CD4-positive, alpha-beta T cell treated with Interleukin-17A for 1 hour (primary cell): ENCODE results near the gene RETREG1.
"Not testable (repeated sequence)": the region's sequence is repeated elsewhere in the genome, so short reads cannot be mapped to it uniquely, and the experiment has no call there.

Experiments
- DNase-seq: peaks from one replicate; pipeline ENCODE4 v3.0.0-alpha.2; 2020

RETREG1 gene

DNA sequence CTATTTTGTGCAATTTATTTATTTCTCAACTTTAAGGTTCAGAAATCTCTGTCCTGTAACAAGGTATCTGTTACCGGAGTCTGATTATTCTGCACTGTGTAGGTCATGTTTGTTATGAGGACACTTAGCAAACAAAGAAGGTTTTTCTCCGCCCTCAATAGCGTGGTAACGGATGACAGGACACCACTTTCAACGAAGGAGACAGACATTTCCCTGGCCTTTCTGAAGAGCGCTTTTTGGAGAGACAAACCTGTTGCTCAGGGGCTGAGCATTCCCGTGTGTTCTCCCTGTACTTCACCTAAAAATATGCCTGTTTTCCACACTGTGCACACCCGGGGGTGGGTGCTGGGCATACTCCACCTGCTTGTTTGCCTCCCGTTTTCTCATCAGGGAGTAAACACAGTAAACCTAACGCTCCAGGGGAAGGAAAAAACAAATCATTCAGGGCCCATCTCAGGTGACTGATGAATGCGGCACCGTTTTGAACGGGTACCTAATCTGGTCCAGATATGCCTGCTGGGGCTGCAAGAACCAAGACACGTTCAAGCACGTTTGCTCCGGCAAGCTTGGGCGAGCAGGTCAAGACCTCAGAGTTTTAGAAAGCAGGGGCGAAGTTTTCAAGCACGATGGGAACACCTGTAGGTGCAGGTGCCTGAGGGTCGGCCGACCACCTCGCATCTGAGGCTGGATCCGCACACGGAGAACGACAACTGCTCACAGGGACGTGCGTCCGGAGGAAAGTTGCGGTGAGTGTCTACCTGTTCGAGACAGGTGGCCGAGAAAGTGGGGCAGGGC is 859 bp downstream of the RETREG1 start:
- DNase-seq = no peak

DNA sequence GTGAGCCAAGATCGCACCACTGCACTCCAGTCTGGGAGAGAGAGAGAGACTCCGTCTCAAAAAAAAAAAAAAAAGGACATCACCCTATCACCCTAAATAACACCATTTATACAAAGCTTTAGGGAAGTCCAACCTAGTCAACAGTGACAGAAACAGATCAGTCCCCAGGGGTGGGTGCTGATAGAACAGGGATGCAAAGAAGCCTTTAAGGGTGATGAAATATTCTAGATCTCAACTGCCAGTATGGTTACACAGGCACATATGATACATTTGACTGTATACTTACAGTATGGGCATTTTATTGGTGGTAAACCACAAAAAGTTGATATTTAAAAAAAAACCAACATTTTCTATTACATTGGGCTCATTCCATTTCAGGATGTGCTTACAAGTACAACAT is 4.8 kb downstream of the RETREG1 start:
- DNase-seq = no peak

DNA sequence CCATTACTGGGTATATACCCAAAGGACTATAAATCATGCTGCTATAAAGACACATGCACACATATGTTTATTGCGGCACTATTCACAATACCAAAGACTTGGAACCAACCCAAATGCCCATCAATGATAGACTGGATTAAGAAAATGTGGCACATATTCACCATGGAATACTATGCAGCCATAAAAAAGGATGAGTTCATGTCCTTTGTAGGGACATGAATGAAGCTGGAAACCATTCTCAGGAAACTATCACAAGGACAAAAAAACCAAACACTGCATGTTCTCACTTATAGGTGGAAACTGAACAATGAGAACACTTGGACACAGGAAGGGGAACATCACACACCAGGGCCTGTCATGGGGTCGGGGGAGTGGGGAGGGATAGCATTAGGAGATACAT is 5.9 kb downstream of the RETREG1 start:
- not testable (repeated sequence) for DNase-seq

DNA sequence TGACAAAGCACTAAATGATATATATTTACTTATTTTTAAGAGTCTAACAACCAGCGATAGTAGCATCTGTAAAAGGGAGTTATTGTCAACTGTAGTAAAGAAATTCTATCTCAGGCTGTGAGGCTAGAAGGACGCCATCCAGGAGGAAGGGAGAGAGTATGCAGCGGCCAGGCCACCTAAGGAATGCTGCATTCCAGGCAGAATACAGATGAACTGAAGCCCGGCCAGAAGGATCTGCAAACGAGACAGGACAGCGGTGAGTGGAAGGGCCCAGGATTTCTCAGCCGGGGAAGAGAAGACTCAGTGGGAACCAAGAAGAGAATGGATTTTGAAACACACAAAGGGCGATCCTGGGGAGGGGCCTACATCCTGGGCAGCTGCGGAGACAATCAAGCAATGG is 7.4 kb downstream of the RETREG1 start:
- DNase-seq = no peak

DNA sequence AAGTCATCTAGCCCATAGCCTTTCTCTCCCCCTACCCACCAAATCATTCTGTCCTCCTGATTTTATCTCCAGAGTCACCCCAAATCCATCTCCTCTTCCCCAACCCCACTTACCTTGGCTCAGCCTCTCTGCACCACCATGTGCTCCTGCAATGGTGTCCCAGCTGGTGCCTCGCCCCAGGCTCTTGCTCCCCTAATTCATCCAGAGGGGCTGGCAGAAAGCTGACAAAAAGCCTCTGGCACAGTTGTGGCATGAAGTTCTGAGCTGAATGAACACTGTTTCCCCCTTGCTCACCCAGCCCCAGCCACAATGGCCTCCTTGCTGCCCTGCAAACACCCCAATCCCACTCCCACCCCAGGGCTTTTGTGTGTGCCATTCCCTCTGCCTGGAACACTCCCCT is 10.2 kb downstream of the RETREG1 start:
- no peak for DNase-seq

DNA sequence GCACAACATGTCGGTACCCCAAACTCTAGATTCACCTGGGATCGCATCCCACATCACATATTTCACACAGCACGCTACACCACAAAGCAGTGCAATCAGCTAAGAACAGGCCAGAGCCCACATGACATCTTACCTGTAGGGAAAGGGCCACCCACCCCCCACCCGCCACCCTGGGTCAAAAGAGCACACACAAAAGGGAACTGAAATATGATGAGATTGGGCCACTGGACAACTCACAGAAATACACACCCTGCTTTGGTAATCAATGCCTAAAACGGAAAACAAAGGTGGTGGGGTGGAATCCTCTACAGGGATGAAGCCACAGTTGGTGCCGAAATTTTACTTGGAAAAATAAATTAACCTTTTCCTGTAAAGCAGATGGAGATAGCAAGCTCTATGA is 13.1 kb downstream of the RETREG1 start:
- no peak for DNase-seq

DNA sequence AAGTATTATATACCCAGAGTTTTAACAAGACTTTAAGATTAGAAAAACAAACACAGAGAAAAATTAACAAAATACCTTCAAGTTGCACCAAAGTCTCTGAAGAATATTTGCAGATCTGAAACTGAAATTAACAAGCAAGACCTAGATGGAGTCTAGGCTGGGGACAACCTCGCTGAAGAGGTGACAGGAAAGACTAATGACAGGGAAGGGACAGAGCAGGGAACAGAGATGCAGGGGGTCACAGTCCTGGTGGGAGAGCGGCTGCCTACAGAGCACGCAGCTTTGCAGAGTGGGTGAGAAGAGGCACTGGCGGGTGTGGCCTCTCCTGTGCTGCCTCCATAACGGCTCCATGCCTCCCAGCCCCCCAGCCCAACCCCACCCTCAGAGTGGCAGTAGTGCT is 13.5 kb downstream of the RETREG1 start:
- DNase-seq = no peak

DNA sequence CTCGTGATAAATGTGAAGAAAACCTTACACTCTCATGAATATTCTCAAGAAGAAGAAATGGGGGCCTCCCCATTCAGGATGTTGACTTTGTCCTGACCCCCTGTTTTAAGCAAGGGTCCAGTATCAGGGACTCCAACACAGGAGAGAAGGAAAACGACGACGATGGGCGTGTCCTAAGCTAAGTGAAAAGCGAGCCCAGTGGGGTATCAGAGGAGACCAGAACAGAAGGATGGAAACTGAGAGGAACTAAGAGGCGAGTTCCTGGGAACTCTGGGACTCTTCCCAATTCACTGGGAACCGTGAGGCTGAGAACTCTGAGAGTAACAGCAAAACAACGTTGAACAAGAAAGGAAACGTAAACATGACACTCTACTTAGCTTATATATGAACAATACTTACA is 14.6 kb downstream of the RETREG1 start:
- no peak for DNase-seq

DNA sequence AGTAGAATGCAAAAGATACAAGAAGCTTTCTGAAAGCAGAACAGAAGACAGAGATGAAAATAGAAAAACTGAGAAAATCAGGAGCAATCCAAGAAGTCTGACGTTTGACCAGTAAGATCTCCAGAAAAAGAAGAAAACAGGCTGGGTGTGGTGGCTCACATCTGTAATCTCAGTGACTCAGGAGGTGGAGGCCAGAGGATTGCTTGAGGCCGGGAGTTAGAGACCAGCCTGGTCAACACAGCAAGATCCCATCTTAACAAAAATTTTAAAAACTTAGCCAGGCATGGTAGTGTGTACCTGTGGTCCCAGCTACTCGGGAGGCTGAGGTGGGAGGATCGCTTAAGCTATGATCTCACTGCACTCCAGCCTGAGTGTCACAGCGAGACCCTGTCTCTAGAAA is 15.9 kb downstream of the RETREG1 start:
- DNase-seq = no peak

DNA sequence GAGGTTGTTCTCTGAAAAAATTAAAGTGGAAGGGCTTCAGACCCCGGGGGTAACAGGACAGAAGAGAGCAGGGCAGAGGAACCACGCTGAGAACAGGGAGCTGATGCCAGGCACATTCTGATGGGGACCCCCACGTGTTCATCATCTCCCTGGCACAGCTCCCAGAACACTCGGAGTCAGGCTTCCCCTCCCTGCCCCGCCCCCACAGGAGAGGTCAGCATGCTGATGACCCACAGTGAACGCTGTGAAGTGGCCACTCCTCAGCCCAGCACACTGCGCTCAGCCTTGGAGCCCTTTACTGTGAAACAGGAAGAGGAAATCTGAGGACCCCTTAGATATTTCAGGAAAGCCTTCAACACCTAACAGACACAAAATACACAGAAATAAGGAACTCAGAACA is 16.4 kb downstream of the RETREG1 start:
- no peak for DNase-seq

DNA sequence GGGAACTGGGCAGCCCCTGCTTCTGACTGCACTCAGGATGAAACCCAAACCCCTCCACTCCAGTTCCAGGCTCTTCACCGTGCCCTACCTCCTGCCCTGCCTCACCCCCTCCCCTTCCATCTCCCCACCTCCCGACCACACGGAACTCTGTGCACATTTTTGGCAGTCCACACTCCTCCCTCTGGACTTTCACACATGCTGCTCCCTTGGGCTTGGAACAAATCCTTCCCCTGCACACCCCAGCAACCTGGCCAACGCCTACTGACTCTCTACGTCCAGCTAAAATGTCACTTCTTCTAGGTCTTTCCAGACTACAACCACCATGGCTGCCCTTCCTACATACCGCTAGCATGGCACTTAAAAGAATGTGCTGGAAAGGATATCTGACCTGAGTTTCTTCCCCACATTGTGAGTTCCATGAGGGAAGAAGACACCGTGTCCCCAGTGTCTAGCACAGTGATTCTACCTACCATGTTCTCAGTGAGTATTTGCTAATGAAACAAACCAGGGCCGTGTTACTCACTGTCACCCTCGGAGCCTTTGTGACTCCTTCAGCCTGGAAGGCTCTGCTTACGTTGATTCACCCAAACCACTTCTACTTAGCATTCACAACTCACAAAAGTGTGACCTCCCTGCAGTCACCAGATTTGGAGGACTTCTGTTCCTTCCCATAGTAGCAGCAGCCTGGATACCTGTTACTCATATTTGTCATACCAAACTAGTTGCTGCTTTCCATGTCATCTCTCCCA is 18.7 kb downstream of the RETREG1 start:
- DNase-seq = no peak

DNA sequence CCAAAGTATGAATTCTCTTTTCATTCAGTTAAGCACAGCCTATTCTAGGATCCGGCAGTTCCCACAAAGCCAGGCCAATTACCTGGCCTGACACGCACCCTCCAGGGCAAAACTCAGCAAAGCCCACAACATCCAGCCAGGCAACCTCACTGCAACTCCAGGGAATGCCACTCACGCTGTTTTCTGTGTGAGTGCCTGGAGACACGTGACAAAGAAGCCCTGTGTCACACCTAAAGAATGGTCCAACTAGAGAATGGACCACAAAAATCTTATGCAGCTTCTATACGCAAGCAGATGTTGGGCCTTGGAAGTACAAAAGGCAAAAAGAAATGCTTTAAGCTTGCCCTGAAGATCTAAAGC is 20.2 kb downstream of the RETREG1 start:
- no peak for DNase-seq

DNA sequence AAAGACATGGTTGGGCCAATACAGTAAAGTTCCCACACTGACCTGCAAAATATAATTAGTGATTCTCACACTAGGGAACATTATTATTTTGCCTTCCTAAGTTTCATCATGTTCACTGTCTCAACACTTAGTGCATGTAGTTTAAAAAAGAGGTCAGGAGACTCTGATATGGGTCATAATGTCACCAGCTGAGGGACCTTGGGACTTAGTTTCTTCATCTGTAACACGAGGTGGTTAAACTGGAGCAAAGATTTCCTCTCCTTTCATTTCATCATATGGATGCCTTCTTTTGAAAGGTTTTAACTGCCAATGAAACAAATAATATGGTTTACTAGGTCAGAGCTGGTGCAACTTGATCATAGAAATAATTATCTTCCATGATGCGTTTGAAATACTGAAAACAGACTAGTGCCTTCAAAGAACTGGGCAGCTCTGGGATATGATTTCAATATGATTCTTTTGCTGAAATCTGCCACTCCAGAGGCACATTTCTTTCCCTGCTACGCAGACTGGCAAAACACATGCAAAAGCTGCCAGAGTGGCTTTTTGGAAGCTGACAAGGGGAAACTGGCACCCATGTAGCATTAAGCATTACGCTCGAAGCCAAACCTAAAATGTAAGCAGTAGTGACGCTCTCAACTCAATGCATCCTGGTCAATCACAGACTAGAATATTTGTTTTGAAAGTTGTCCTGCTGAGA is 20.8 kb downstream of the RETREG1 start:
- DNase-seq = no peak

DNA sequence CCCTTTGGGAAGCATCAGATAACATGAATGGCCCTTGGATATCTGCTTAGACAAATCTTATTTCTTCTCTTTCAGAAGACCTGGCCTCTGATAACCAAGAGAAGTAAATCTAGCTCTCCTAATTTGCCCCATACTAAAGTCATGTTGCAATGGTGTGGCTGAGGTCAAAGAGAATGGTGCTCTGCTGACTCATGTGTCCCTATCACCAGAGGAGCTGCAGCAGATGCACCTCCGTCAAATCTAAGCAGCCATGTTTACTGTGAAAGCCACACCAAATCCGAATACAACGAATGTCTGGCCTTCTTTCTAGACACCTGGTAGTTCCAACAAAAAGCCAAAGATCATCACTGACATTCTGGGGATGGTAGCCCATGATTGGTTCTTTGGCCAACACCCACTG is 23.2 kb downstream of the RETREG1 start:
- DNase-seq = no peak

DNA sequence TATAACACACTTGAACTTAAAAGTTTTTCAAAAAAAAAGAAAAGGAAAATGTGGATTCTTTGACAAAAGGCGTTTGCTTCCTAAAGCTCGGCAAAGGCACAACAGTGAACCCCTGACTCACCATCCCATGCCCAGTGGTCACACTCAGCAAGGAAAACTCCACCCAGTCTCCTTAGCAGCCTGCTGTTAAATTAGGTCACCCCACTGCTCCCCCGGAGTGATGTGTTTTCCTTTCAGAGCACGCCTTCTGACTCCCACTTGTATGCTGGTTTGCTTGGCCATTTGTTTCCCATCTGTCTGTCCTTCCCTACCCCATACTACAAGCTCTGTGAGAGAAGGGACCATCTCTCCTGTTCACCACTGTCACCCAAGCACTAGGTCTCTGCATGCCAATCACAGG is 23.8 kb downstream of the RETREG1 start:
- no peak for DNase-seq

DNA sequence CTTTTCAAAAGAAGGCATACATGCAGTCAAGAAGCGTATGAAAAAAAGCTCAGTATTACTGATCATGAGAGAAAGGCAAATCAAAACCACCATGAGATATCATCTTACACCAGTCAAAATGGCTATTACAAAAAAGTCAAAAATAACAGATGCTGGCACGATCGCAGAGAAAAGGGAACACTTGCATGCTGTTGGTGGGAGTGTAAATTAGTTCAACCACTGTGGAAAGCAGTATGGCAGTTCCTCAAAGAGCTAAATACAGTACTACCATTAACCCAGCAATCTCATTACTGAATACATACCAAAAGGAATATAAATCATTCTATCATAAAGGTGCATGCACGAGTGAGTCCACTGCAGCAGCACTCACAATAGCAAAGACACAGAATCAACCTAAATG is 24.5 kb downstream of the RETREG1 start:
- DNase-seq = no peak

DNA sequence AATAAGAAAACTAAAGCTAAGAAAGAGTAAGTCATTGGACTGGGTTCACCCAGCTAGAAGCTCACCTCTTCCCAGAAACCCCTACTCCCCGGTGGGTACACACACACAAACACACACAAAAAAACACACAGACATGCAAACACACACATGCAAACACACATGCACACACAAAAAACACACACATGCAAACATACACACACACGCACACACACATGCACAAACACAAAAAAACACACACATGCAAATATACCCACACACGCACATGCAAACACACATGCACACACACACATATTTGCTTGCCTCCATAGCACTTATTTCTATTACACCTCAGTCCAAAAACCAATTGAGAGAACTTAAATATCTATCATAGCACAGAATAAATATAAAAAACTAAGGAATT is 26.1 kb downstream of the RETREG1 start:
- no peak for DNase-seq

DNA sequence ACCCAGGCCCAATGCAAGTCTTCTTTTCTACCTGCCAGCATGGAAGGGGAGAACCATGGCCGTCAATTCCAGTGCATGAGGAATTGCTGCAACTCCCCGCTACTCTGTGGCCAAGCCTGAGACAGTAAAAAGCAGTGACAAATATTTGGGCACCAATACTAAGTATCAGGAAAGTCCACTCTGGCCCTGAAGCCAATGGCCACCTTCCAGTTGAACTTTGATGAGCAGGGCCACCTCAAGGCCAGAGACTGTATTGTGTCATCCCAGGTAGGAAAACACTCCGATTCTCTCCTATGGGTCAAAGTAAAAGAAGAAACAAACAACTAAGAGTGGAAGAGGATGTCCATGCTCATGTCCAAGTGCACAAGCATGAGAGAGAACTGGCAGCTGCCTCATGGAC is 27.1 kb downstream of the RETREG1 start:
- DNase-seq = no peak

DNA sequence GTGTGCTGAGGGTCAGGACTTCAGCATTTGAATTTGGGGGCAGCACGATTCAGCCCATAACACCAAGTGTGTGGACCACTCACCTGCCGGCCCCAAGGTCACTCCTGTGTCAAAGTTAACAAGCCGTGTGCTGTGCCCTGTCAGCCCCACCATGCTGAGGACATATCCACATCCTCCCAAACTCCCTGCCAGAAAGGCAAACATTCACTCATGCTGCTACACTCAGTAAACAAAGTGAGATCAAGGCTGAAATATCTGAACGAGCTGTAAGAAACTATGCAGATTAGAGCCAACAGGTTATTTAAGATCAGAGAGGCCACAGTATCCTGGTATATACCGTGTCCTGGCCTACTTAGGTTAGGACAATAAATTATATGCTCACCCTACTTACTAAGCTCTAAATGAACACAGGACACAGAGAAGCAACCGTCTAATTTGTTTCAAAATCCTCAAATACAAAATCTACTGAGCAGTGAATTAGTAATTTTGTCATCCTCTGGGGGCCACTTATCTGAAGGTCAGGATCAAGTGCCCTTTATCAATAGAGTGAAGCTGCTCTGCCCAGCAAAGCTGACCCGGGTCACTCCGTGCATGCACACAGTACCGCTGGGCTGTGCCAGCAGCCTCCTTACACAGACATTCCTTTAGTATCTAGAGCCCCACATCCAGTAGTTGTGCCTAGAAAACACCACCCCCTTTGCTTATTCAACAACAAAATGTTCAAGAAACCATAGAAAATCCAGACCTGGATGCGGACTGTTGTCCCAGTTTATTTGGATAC is 28.2 kb downstream of the RETREG1 start:
- DNase-seq = no peak

DNA sequence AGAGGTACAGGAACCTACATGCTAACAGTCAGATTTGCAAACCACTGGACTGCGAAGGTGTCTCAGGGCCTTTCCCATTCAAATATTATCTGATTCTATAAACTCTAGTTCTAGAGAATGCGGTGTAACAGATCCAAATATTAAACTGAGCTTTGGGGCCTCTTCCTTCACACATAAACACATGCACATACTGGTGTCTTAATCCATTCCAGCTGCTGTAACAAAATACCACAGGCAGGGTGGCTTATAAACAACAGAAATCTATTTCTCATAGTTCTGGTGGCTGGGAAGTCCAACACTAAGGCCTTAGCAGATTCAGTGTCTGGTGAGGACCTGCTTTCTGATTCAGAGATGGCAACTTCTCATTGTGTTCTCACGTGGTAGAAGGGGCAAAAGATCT is 30.2 kb downstream of the RETREG1 start:
- no peak for DNase-seq

DNA sequence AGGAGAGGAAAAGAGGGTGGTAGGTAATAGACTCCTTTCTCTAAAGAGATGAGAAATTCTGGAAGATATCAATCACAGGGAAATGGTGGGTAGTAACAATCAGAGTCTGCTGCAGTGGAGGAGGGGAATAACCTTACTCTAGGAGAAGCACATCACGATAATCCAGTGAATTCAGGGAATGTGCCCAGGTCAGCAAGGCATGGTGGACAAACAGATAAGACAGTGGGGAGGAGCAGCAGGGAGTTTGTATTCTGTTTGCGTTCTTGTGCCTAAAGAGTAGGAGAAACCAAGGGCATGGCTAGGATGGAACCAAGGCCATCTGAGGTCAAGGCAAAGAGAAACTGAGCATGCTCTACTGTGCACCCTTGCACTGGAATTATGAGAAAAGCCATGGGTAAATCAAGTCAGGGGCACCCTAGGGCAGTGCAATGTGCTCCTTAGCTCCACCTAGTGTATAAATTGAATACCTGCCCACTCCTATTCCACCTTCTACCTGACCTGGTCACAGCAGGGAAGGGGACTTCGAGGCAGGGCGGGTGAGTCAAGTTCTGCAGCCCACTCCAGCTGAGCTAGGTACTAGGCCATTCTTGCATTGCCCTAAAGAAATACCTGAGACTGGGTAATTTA is 31.6 kb downstream of the RETREG1 start:
- DNase-seq = no peak

DNA sequence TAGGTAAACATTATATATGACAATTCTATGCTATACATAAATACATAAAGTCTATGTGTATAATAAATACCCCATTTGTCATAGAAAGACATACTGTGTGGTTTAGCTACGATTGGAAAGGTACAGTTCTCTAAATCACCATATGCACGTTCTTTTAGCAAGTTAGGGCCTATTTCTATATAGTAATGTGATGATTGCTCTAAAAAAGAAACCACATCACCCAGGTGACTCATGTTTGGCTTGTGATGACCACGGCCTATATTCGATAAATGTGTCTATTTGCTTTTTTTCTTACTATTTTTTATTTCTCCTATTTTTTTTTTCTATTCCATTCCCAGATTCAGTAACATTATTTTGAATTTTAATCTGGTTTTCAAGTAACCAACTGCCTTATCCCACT is 34.7 kb downstream of the RETREG1 start:
- no peak for DNase-seq

DNA sequence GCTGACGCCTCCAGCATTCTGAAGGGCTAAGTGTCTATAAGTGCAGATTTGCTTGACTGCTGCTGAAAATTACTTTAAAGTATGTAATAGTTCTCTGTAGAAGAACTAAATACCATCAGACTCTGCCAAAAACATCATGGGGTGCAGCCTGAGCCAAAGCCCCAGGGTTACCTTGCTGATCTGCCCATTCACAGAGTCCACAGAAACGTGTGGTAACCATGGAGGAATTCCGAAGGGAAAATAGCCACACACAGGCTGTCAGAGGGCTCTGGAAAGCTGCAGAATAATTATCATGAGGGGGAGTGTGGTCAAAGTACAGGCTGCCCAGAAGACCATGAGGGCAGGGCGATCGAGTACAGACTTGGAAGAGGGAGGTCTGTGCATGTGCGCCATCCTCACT is 36.4 kb downstream of the RETREG1 start:
- no peak for DNase-seq
